AG04449 (cell line): ENCODE measurements around the gene TUT1.
A peak's percentile ranks its signal among the peaks of the same experiment; 100 is the strongest.

ENCODE experiments used
- CTCF ChIA-PET: fragments of 350-600 bp; formaldehyde crosslinking; extraction: SDS; loops from one replicate; lab custom pipeline; 2021; ENCODE audit warnings: antibody characterized with exemption; lab: Yijun Ruan, JAX
- POLR2A ChIA-PET: fragments of 400-600, 350-600 bp; formaldehyde crosslinking; extraction: SDS; loops from one replicate; lab custom pipeline; 2020; ENCODE audit warnings: antibody characterized with exemption, inconsistent platforms; lab: Yijun Ruan, JAX
- DNase-seq: peaks from one replicate; pipeline ENCODE4 v3.0.0-alpha.2; 2010; ENCODE audit warnings: low read depth, low spot score
- H3K4me3 ChIP-seq: 2 replicates; pipeline ENCODE4 v1.5.1; 2011; ENCODE audit warnings: low read depth, mild to moderate bottlenecking, control low read depth, low read length
- TF ChIP-seq, protein P1 (sequence below): IDR thresholded peaks from one replicate; pipeline ENCODE4 v1.5.1; 2011; ENCODE audit warnings: mild to moderate bottlenecking, moderate library complexity, low read length, control low read depth, inconsistent platforms; ENCODE audit not compliant: insufficient read depth; ENCODE audit errors: missing control alignments

The TUT1 gene

DNA sequence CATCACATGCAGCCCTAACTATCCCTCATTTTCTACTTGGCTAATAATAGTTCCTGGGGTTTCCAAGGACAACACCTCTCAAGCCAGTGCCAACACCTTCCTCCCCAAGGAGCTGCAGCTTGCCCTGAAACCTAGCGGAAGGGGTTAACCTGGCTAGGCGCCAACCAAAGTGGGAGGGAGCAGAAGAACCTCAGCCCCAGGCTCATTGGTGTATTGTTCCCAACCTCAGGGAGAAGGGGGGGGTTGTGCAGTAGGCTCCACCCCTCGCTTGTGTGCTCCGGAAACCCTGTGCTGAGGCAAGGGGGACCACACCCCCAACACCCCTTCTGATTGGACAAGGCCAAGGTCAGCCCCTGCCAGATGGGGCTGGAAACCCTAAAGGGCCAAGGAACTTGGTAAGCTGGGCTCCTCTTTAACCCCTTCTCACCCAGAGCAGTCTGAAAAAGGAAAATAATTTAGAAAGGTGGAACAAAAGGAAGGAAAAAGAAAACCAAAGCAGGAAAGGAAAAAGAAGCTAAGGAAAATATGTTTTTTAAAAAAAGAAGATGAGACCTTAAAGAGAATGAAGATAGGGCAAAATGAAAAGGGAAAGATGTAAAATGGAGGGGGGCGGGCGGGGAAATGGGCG is 7.9 kb upstream of the TUT1 start:
- H3K4me3 ChIP-seq: peak overlapping the region; percentile 82
- CTCF ChIA-PET: interaction anchor here (0.7 to 6.5 kb wide), 7 partner anchors 9 to 205 kb away, joined by 3 to 59 read pairs (median 4); partner anchors contain the start of genes EML3 and ROM1
- TF ChIP-seq, protein P1, sequence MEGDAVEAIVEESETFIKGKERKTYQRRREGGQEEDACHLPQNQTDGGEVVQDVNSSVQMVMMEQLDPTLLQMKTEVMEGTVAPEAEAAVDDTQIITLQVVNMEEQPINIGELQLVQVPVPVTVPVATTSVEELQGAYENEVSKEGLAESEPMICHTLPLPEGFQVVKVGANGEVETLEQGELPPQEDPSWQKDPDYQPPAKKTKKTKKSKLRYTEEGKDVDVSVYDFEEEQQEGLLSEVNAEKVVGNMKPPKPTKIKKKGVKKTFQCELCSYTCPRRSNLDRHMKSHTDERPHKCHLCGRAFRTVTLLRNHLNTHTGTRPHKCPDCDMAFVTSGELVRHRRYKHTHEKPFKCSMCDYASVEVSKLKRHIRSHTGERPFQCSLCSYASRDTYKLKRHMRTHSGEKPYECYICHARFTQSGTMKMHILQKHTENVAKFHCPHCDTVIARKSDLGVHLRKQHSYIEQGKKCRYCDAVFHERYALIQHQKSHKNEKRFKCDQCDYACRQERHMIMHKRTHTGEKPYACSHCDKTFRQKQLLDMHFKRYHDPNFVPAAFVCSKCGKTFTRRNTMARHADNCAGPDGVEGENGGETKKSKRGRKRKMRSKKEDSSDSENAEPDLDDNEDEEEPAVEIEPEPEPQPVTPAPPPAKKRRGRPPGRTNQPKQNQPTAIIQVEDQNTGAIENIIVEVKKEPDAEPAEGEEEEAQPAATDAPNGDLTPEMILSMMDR: no peak
- peak; percentile 87 for DNase-seq
- POLR2A ChIA-PET: interaction anchor here (0.6 to 2.9 kb wide), 4 partner anchors 7 to 66 kb away, joined by 3 to 33 read pairs (median 4); partner anchors contain the start of genes C11orf98, CSKMT, EEF1G and INTS5

DNA sequence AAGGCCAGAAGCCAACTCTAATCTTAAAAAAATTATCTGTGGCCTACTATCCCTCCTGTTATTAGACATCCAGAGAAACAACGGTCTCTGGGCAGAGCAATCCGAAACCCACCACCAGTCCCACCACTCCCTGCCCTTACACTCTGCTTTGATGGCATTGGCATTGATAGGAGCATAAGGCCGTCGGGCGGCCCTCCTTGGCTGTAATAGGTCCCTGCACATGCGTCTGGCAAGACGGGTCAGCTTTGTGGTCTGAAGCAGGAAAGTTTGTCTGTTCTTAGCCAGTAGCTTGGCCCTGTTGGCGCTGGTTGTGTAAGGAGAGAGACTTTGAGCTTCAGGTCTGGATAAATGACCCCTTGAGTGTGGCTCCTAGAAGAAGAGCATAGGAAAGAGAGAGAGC is 3.8 kb upstream of the TUT1 start:
- no peak for DNase-seq
- no peak overlapping the region for H3K4me3 ChIP-seq
- ChIA-PET POLR2A (no interaction called here), CTCF (interaction anchor here (1.3 to 6.8 kb wide), 5 partner anchors 13 to 200 kb away, joined by 3 to 95 read pairs (median 21); partner anchors contain the start of genes EML3 and ROM1)
- TF ChIP-seq, protein P1: no peak

DNA sequence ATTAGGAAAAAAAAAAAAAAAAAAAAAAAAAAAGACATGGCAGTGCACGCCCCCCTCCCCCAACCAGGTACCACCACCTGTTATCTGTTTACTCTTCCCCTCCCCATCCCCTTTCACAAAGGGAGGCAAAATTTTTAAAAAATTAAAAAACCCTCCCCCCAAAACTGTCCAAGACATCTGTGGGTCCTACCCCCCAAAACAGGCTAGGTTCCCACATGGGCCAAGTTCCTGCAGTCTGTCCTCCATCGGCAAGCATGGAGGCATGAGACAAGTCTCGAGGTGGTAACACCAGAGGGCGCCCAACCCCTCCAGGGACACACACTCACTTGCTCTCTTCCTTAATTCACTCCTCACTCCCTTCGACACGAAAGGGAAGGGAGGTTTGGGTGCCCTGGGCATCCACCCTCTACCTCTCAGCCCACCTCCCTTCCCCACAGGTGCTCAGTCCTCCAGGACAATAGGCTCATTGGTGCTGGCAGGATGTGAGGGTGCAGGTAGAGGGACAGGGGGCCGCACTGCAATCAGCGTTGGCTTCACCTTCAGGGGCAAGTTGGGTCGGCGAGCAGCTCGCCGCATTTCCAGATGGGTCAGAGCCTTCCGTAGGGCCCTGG is 2.2 kb upstream of the TUT1 start:
- TF ChIP-seq, protein P1: peak; percentile 82
- H3K4me3 ChIP-seq: no peak overlapping the region
- ChIA-PET CTCF (interaction anchor here (0.7 to 6.8 kb wide), 16 partner anchors 8 to 198 kb away, joined by 3 to 95 read pairs (median 4); partner anchors contain the start of genes B3GAT3, EEF1G, EML3 and MTA2), POLR2A (interaction anchor here (1.2 to 3.1 kb wide), 2 partner anchors 19 to 29 kb away, joined by 5 to 65 read pairs; partner anchors contain the start of genes B3GAT3 and EEF1G)
- no peak for DNase-seq

DNA sequence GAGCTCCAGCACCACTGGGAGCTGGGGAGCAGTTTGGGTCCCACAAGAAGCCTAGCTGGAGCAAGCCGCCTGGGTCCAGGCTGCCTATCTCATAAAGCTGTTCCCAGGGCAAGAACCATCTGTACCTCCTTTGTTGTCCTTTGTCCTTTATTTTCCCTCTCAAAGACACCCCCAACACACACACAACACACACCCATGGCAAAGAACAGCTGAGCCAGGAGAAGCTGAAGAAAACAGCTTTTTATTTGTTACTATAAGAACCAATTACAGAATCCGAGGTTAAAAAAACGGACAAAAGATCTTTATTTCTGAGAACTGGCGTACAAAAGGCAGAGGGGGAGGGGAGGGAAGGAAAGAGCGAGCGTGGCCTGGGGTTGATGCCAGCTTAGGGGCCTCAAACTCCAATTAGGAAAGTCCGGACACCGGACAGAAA is 1.7 kb upstream of the TUT1 start:
- no peak overlapping the region for H3K4me3 ChIP-seq
- no peak for DNase-seq
- POLR2A ChIA-PET: interaction anchor here (1.2 to 3.1 kb wide), 5 partner anchors 8 to 73 kb away, joined by 5 to 65 read pairs (median 33); partner anchors contain the start of genes B3GAT3, C11orf98, CSKMT and EEF1G
- TF ChIP-seq, protein P1: no peak
- CTCF ChIA-PET: interaction anchor here (1.0 to 6.8 kb wide), 13 partner anchors 9 to 197 kb away, joined by 3 to 95 read pairs (median 7); partner anchors contain the start of genes B3GAT3, EEF1G, EML3 and MTA2

DNA sequence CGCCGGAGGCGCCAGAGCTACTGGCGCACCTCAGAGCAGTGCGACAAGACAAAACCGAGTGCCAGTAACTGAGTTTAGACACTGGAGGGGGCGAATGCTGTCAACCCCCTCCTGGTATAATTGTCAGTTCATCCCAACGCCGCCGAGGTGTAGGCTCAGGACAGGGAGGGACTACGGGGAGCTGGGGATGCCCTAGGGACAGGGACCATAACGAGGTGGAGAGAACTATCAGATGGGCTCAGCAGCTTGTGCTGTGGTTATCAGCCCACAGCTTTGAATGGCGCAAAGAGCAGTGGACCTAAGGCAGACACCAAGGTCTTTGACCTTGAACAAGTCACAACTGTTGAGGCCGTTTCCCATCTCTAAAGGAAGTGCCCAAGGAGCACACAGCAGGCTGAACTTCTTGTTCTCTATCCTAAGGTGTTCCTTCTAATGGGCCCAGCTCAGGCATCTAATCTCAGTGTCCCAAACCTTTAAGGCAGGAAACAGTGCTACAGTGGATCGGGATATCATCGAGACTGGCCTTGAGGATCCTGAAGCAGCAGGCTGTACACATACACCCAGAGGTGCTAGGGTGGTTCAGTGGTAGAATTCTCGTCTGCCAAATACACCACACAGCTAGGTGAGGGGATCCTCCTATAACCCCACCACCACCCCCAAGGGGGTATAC is 958 bp upstream of the TUT1 start:
- DNase-seq: no peak
- peak overlapping the region; percentile 66 for H3K4me3 ChIP-seq
- ChIA-PET POLR2A (interaction anchor here (0.6 to 3.1 kb wide), 30 partner anchors 9 to 280 kb away, joined by 3 to 65 read pairs (median 6); partner anchors contain the start of genes AHNAK, B3GAT3, C11orf98 and CSKMT), CTCF (interaction anchor here (0.7 to 6.8 kb wide), 25 partner anchors 9 to 271 kb away, joined by 3 to 95 read pairs (median 4); partner anchors contain the start of genes B3GAT3, C11orf98, CSKMT and EEF1G)
- TF ChIP-seq, protein P1: no peak
